PC-3 (cell line): ENCODE measurements around the gene EED. TPM values are rescaled to one million over a fixed set of nuclear protein-coding genes. Genes with fewer than 3 reads are reported as not detected.

ENCODE experiments used
- ATAC-seq: fragments of 200-7000 bp; cut with Tn5 transposase; 2 replicates; pipeline ENCODE4 v1.9.1; 2020; ENCODE audit warnings: mild to moderate bottlenecking, moderate library complexity
- BruUV-seq: library from RNA; stranded (reverse); fragments of 400-500 nt; replicated peaks from 2 replicates; lab custom pipeline; 2021; lab: Mats Ljungman, UMichigan
- CTCF ChIA-PET: fragments of 300-600 bp; sonication (Branson Sonifier 250); formaldehyde crosslinking; loops from one replicate; lab custom pipeline; 2022; ENCODE audit warnings: antibody characterized with exemption; lab: Charles Lee
- POLR2A ChIA-PET: fragments of 300-600 bp; sonication (Branson Sonifier 250); formaldehyde crosslinking; loops from one replicate; lab custom pipeline; 2022; ENCODE audit warnings: antibody characterized with exemption; ENCODE audit not compliant: unreplicated experiment; lab: Charles Lee
- DNase-seq: peaks from one replicate; pipeline ENCODE4 v3.0.0-alpha.2; 2015
- H2AFZ ChIP-seq: fragments of 300-600 bp; sonication (generic); 2 replicates; pipeline ENCODE4 v1.6.0; 2016; ENCODE audit warnings: antibody characterized with exemption, low read length
- H3F3A ChIP-seq: fragments of 300-600 bp; sonication (generic); one replicate; pipeline ENCODE4 v1.6.0; 2017; ENCODE audit warnings: antibody characterized with exemption, low read length, control low read depth, mild to moderate bottlenecking; ENCODE audit not compliant: unreplicated experiment
- H3K27ac ChIP-seq: fragments of 300-600 bp; sonication (generic); 2 replicates; pipeline ENCODE4 v1.5.1; 2016; ENCODE audit warnings: mild to moderate bottlenecking, low read length
- H3K27me3 ChIP-seq: fragments of 300-600 bp; sonication (generic); 2 replicates; pipeline ENCODE4 v1.6.1; 2016; ENCODE audit warnings: low read length, mixed read lengths
- H3K36me3 ChIP-seq: fragments of 300-600 bp; sonication (generic); 2 replicates; pipeline ENCODE4 v1.6.1; 2016; ENCODE audit warnings: low read depth, mixed run types, low read length, mixed read lengths
- H3K4me1 ChIP-seq: fragments of 300-600 bp; sonication (generic); 2 replicates; pipeline ENCODE4 v1.5.1; 2016; ENCODE audit warnings: low read length; ENCODE audit not compliant: insufficient read depth
- H3K4me2 ChIP-seq: fragments of 300-600 bp; sonication (generic); 2 replicates; pipeline ENCODE4 v1.6.0; 2016; ENCODE audit warnings: low read length
- H3K4me3 ChIP-seq: fragments of 300-600 bp; sonication (generic); 2 replicates; pipeline ENCODE4 v1.5.1; 2016; ENCODE audit warnings: mild to moderate bottlenecking, low read length, mixed read lengths
- H3K79me2 ChIP-seq: fragments of 300-600 bp; sonication (generic); 2 replicates; pipeline ENCODE4 v1.6.1; 2017; ENCODE audit warnings: low read length, mixed read lengths
- H3K9ac ChIP-seq: fragments of 300-600 bp; sonication (generic); 2 replicates; pipeline ENCODE4 v1.6.0; 2016; ENCODE audit warnings: mild to moderate bottlenecking, low read length
- H3K9me2 ChIP-seq: fragments of 300-600 bp; sonication (generic); replicated peaks from 2 replicates; pipeline ENCODE4 v1.6.1; 2016; ENCODE audit warnings: mixed run types, low read length, mixed read lengths
- H3K9me3 ChIP-seq: fragments of 300-600 bp; sonication (generic); 2 replicates; pipeline ENCODE4 v1.6.1; 2016; ENCODE audit warnings: low read length, mixed read lengths
- H4K20me1 ChIP-seq: fragments of 300-600 bp; sonication (generic); 2 replicates; pipeline ENCODE4 v1.6.1; 2016; ENCODE audit warnings: low read length, mixed read lengths
- CTCF ChIP-seq: fragments of 300-600 bp; sonication (generic); conservative IDR thresholded peaks from 2 replicates; pipeline ENCODE4 v1.5.1; 2017; ENCODE audit warnings: antibody characterized with exemption, low read depth, mild to moderate bottlenecking, low read length
- EZH2 ChIP-seq: fragments of 300-600 bp; sonication (generic); IDR thresholded peaks from one replicate; pipeline ENCODE4 v1.6.1; 2017; ENCODE audit warnings: antibody characterized with exemption, mild to moderate bottlenecking, low read length; ENCODE audit not compliant: unreplicated experiment
- EZH2phosphoT487 ChIP-seq: fragments of 300-600 bp; sonication (generic); IDR thresholded peaks from 2 replicates; pipeline ENCODE4 v1.6.1; 2018; ENCODE audit warnings: mild to moderate bottlenecking, antibody characterized with exemption, low read length, borderline replicate concordance
- intact Hi-C: fragments of 100-400 bp; cut with micrococcal nuclease; formaldehyde crosslinking; loops from 2 replicates; pipeline ENCODE4 v1.9.0; 2023
- total RNA-seq: library from RNA; depleted of rRNA; stranded (reverse); fragments of >200 nt; gene quantifications from 2 replicates; pipeline ENCODE4 v1.2.3, GENCODE V29; 2014

EED gene
- total RNA-seq, 1 experiment from 2014 or later, result 17.6 TPM

- ChIA-PET POLR2A (no interaction called here), CTCF (no interaction called here)
- no peaks in the 10 kb centered on the region for H3K4me1 ChIP-seq
- no peak overlapping the region for H2AFZ ChIP-seq
- H3K27me3 ChIP-seq, result no peaks in the 10 kb centered on the region
- H3K4me3 ChIP-seq, result no peak overlapping the region
- TF ChIP-seq EZH2phosphoT487 (no peak), EZH2 (no peak), CTCF (no peak)
- H3K9me3 ChIP-seq, result no peaks in the 10 kb centered on the region
- DNase-seq, result no peak
- H3K36me3 ChIP-seq, result peaks cover 18% of the 10 kb centered on the region
- intact Hi-C loops, result no loop called here
- no peak overlapping the region for H3K4me2 ChIP-seq
- peaks cover 31% of the 10 kb centered on the region for H3K79me2 ChIP-seq
- BruUV-seq, result no TSS peak
- no peak overlapping the region for H3K27ac ChIP-seq
- ATAC-seq, result no peak
- no peaks in the 10 kb centered on the region for H3F3A ChIP-seq
- no peak overlapping the region for H3K9ac ChIP-seq
- no peaks in the 10 kb centered on the region for H3K9me2 ChIP-seq
- no peaks in the 10 kb centered on the region for H4K20me1 ChIP-seq
These were observed 25.1 kb downstream of the EED start for GRCh38 chr11:86269645-86270044.

GRCh38 chr11:86274503-86274902 lies 29.9 kb downstream of the EED start:
- H4K20me1 ChIP-seq, result no peaks in the 10 kb centered on the region
- ATAC-seq (no peak), DNase-seq (no peak)
- no peak overlapping the region for H3K9ac ChIP-seq
- H3K4me2 ChIP-seq, result no peak overlapping the region
- no peaks in the 10 kb centered on the region for H3K27me3 ChIP-seq
- no peaks in the 10 kb centered on the region for H3K9me2 ChIP-seq
- H3K27ac ChIP-seq, result no peak overlapping the region
- no peaks in the 10 kb centered on the region for H3F3A ChIP-seq
- peak; percentile 57 for TF ChIP-seq CTCF
- no peak for TF ChIP-seq EZH2
- intact Hi-C loops, result no loop called here
- ChIA-PET CTCF (no interaction called here), POLR2A (no interaction called here)
- no peak overlapping the region for H2AFZ ChIP-seq
- BruUV-seq, result no TSS peak
- peaks cover 40% of the 10 kb centered on the region for H3K79me2 ChIP-seq
- peaks cover 35% of the 10 kb centered on the region for H3K36me3 ChIP-seq
- H3K4me3 ChIP-seq, result no peak overlapping the region
- no peaks in the 10 kb centered on the region for H3K4me1 ChIP-seq
- no peaks in the 10 kb centered on the region for H3K9me3 ChIP-seq

- H3K27ac ChIP-seq, result no peak overlapping the region
- no peaks in the 10 kb centered on the region for H3K4me1 ChIP-seq
- no peak overlapping the region for H3K4me3 ChIP-seq
- BruUV-seq, result no TSS peak
- ATAC-seq (no peak), DNase-seq (no peak)
- H3K27me3 ChIP-seq, result no peaks in the 10 kb centered on the region
- no peaks in the 10 kb centered on the region for H3K9me2 ChIP-seq
- no peak overlapping the region for H2AFZ ChIP-seq
- H4K20me1 ChIP-seq, result no peaks in the 10 kb centered on the region
- H3K4me2 ChIP-seq, result no peak overlapping the region
- TF ChIP-seq CTCF, result no peak
- no peak for TF ChIP-seq EZH2phosphoT487
- no peak for TF ChIP-seq EZH2
- H3K9me3 ChIP-seq, result no peaks in the 10 kb centered on the region
- CTCF ChIA-PET, result no interaction called here
- H3K36me3 ChIP-seq, result peaks cover 32% of the 10 kb centered on the region
- POLR2A ChIA-PET, result no interaction called here
- intact Hi-C loops, result no loop called here
- H3K79me2 ChIP-seq, result peaks cover 36% of the 10 kb centered on the region
- H3F3A ChIP-seq, result no peaks in the 10 kb centered on the region
- H3K9ac ChIP-seq, result no peak overlapping the region
These were observed 30.4 kb downstream of the EED start for GRCh38 chr11:86274999-86275398.
